ENCODE results near the gene SEMA4B.
A peak's percentile ranks its signal among the peaks of the same experiment; 100 is the strongest.

The SEMA4B gene

GRCh38 chr15:90190606-90191343, 10.4 kb upstream of the SEMA4B start:
- no peaks in the 10 kb centered on the region for H3K27me3 Mint-ChIP-seq
- peak; percentile 92 for ATAC-seq
- H3K4me1 Mint-ChIP-seq = peaks cover 80% of the 10 kb centered on the region
- peak overlapping the region; percentile 83 for H3K4me3 Mint-ChIP-seq
- no peaks in the 10 kb centered on the region for H3K36me3 Mint-ChIP-seq
- H3K9me3 Mint-ChIP-seq = no peaks in the 10 kb centered on the region
- peak overlapping the region; percentile 96 for H3K27ac Mint-ChIP-seq

DNA sequence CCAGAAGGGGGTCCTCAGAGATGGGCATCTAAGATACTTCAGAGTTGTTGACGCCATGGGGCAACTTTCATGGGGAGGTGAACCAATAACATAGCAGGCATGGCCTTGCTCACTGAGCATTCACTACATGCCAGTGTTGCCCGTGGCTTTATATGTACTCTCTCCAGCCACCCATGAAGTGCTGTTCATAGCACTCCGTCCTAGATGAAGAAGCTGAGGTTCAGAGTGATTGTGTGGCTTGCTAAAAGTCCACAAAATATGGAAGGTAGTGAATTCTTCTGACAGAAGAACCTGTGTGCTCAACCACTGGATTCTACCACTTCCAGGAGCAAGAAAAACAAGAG, 9.8 kb upstream of the SEMA4B start:
- Mint-ChIP-seq H3K27me3 (no peaks in the 10 kb centered on the region), H3K4me1 (peaks cover 80% of the 10 kb centered on the region), H3K36me3 (no peaks in the 10 kb centered on the region), H3K27ac (peak overlapping the region; percentile 96), H3K4me3 (peak overlapping the region; percentile 83), H3K9me3 (no peaks in the 10 kb centered on the region)
- peak; percentile 55 for ATAC-seq

GRCh38 chr15:90191794-90192509, 9.2 kb upstream of the SEMA4B start:
- peaks cover 84% of the 10 kb centered on the region for H3K4me1 Mint-ChIP-seq
- peak overlapping the region; percentile 96 for H3K27ac Mint-ChIP-seq
- no peaks in the 10 kb centered on the region for H3K36me3 Mint-ChIP-seq
- peak; percentile 91 for ATAC-seq
- no peaks in the 10 kb centered on the region for H3K27me3 Mint-ChIP-seq
- no peaks in the 10 kb centered on the region for H3K9me3 Mint-ChIP-seq
- peak overlapping the region; percentile 83 for H3K4me3 Mint-ChIP-seq

DNA sequence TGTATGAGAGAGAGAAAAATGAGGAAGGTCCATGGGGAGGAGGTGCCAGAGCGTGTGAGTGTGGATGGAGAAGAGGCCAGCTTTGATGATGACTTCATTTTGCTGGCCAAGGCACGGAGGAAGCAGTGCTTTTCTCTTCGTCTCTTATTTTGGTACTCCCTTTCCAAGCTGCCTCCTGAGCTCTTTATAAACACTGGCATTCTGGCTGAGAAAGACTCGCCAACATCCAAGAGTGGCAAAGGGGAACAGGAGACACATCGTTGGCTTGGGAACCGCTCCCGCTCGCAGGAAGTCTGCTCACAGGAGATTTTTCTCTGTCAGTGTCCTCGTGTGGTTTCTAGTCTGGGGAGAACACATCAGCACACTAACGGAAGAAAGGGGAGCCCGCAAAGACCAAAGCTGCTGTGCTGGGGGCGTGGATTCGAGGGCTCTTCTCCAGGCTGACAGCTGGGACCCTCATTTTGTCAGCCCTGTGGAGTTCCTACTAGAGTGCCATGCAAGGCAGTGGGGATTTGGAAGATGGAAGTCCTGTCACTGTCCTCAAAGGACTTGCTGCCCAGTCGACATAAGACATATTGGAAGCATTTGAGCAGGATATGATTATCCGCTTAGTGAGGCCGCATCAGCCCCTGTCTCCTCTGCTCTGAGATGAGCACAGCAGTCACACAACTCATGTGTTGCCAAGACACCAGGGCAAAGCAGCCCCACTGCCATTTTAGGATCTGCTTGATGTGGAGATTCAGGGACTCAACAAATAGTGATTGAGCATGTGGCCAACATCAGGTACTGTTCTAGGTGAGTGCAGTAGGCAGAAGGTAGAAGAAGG, 8.0 kb upstream of the SEMA4B start:
- no peak for ATAC-seq
- no peaks in the 10 kb centered on the region for H3K9me3 Mint-ChIP-seq
- peak overlapping the region; percentile 96 for H3K27ac Mint-ChIP-seq
- peaks cover 77% of the 10 kb centered on the region for H3K4me1 Mint-ChIP-seq
- no peaks in the 10 kb centered on the region for H3K27me3 Mint-ChIP-seq
- H3K36me3 Mint-ChIP-seq = no peaks in the 10 kb centered on the region
- peak overlapping the region; percentile 83 for H3K4me3 Mint-ChIP-seq

DNA sequence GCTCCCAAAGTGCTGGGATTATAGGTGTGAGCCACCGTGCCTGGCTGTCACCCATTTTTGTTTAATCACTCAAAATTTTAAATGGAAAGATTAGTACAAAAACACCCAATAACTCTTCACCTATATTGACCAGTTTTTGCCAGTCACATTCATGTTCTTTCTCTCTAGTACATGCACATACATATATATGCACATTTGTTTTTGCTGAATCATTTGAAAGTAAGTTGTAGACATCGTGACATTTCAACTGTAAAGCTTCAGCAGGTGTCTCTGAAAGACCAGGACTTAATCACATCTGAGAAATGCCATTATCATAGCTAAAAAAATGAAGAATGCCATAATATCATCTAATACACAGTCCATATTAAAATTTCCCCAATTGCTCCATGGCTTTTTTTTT, 6.5 kb upstream of the SEMA4B start:
- H3K4me3 Mint-ChIP-seq = no peak overlapping the region
- H3K9me3 Mint-ChIP-seq = no peaks in the 10 kb centered on the region
- ATAC-seq = no peak
- peaks cover 81% of the 10 kb centered on the region for H3K4me1 Mint-ChIP-seq
- H3K36me3 Mint-ChIP-seq = no peaks in the 10 kb centered on the region
- H3K27ac Mint-ChIP-seq = peak overlapping the region; percentile 96
- H3K27me3 Mint-ChIP-seq = no peaks in the 10 kb centered on the region

DNA sequence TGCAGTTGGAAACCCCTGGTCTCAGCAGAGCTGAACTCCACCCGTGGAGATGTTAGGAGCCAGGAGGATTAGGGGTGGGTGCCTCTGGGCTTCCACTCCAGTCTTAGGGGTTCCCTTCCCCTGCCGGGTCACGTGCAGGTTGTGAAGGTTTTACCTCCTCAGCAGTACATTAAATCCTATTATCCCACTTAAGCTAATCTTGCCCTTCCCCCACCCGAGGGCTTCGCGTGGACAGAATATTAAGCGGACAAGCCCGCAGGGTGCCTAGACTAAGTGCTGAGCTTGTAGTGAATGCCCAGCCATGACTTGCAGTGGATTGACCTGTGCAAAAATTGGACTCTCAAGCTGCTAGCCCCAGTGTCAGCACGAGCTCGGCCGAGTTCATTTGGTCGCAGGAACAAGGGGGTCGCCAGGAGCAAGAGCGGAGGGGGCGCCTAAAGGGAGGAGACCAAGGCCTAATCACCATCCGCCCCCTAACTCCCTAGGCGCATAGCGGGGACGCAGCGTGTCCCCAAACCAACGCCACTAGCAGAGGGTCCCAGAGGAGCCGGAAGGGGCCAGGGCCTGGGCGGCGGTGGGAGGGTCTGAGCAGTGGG, 498 bp upstream of the SEMA4B start:
- peak; percentile 61 for ATAC-seq
- Mint-ChIP-seq H3K27ac (peak overlapping the region; percentile 50), H3K4me1 (peaks cover 75% of the 10 kb centered on the region), H3K27me3 (no peaks in the 10 kb centered on the region), H3K9me3 (no peaks in the 10 kb centered on the region), H3K36me3 (no peaks in the 10 kb centered on the region), H3K4me3 (peak overlapping the region; percentile 91)

- ATAC-seq = peak; percentile 7
- H3K4me3 Mint-ChIP-seq = peak overlapping the region; percentile 86
- peaks cover 9% of the 10 kb centered on the region for H3K36me3 Mint-ChIP-seq
- H3K27ac Mint-ChIP-seq = peak overlapping the region; percentile 50
- H3K27me3 Mint-ChIP-seq = no peaks in the 10 kb centered on the region
- H3K4me1 Mint-ChIP-seq = peaks cover 77% of the 10 kb centered on the region
- no peaks in the 10 kb centered on the region for H3K9me3 Mint-ChIP-seq
Observed at GRCh38 chr15:90201944-90202375, 830 bp downstream of the SEMA4B start.

DNA sequence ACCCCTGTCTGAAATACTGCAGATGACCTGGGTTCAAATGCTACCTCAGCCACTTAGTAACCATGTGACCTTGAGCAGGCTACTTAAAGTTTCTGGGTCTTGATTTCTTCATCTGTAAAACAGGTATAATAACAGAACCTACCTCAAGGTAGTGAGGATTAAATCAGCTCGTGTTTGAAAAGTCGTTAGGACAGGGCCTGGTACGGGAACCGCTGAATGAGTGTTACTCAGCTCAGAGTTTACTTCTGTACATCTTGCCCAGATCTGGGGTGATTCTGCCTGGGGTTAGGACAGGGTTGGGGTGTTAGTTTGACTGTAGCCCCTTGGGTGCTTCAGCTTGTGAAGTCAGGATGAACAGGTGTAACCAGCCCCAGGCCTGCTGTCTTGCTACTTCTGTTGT, 1.8 kb downstream of the SEMA4B start:
- H3K9me3 Mint-ChIP-seq = no peaks in the 10 kb centered on the region
- peak overlapping the region; percentile 50 for H3K27ac Mint-ChIP-seq
- no peaks in the 10 kb centered on the region for H3K27me3 Mint-ChIP-seq
- H3K4me1 Mint-ChIP-seq = peaks cover 86% of the 10 kb centered on the region
- H3K4me3 Mint-ChIP-seq = peak overlapping the region; percentile 92
- H3K36me3 Mint-ChIP-seq = peaks cover 9% of the 10 kb centered on the region
- no peak for ATAC-seq

DNA sequence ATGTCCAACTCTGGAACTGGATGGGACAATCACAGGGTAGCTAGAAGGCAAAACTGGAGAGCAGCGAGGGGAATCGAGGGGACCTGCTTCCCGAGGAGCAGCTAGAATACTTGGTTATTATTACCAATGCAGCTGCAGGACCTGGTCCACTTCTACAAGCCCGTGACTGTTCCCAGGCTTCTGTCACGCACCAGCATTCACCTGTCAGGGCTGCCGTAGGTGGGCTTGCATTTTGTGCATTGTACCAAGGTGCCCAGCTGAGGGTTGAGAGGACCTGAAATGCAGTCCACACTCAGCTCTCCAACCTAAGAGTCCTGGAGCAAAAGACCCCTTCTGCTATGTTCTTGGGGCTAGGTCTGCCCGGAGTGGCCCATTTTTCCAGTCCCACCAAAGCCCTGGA, 2.3 kb downstream of the SEMA4B start:
- ATAC-seq = no peak
- Mint-ChIP-seq H3K27ac (peak overlapping the region; percentile 50), H3K36me3 (peaks cover 9% of the 10 kb centered on the region), H3K4me3 (peak overlapping the region; percentile 92), H3K9me3 (no peaks in the 10 kb centered on the region), H3K27me3 (no peaks in the 10 kb centered on the region), H3K4me1 (peaks cover 87% of the 10 kb centered on the region)

GRCh38 chr15:90203922-90204321, 2.8 kb downstream of the SEMA4B start:
- Mint-ChIP-seq H3K27me3 (no peaks in the 10 kb centered on the region), H3K4me1 (peaks cover 87% of the 10 kb centered on the region), H3K4me3 (peak overlapping the region; percentile 24), H3K27ac (peak overlapping the region; percentile 50), H3K36me3 (peaks cover 9% of the 10 kb centered on the region), H3K9me3 (no peaks in the 10 kb centered on the region)
- no peak for ATAC-seq

- Mint-ChIP-seq H3K4me3 (no peak overlapping the region), H3K4me1 (peaks cover 88% of the 10 kb centered on the region), H3K27me3 (no peaks in the 10 kb centered on the region), H3K36me3 (peaks cover 19% of the 10 kb centered on the region), H3K9me3 (no peaks in the 10 kb centered on the region), H3K27ac (peak overlapping the region; percentile 95)
- ATAC-seq = no peak
Observed at GRCh38 chr15:90205050-90205848, 4.1 kb downstream of the SEMA4B start.

- ATAC-seq = no peak
- peaks cover 25% of the 10 kb centered on the region for H3K36me3 Mint-ChIP-seq
Observed at GRCh38 chr15:90205886-90206285, 4.8 kb downstream of the SEMA4B start.

GRCh38 chr15:90207252-90207651, 6.1 kb downstream of the SEMA4B start:
- H3K27me3 Mint-ChIP-seq = no peaks in the 10 kb centered on the region
- ATAC-seq = no peak
- peak overlapping the region; percentile 95 for H3K27ac Mint-ChIP-seq
- H3K4me1 Mint-ChIP-seq = peaks cover 100% of the 10 kb centered on the region
- H3K36me3 Mint-ChIP-seq = peaks cover 25% of the 10 kb centered on the region
- no peak overlapping the region for H3K4me3 Mint-ChIP-seq
- H3K9me3 Mint-ChIP-seq = no peaks in the 10 kb centered on the region

More at GRCh38 chr15:90205886-90206285, 4.8 kb downstream of the SEMA4B start:
- Mint-ChIP-seq H3K9me3 (no peaks in the 10 kb centered on the region), H3K27me3 (no peaks in the 10 kb centered on the region), H3K4me1 (peaks cover 88% of the 10 kb centered on the region), H3K4me3 (peak overlapping the region; percentile 56), H3K27ac (peak overlapping the region; percentile 95)

GRCh38 chr15:90208356-90208755, 7.2 kb downstream of the SEMA4B start:
- ATAC-seq = no peak
- H3K27ac Mint-ChIP-seq = peak overlapping the region; percentile 95
- no peaks in the 10 kb centered on the region for H3K27me3 Mint-ChIP-seq
- H3K4me1 Mint-ChIP-seq = peaks cover 100% of the 10 kb centered on the region
- H3K4me3 Mint-ChIP-seq = no peak overlapping the region
- peaks cover 25% of the 10 kb centered on the region for H3K36me3 Mint-ChIP-seq
- H3K9me3 Mint-ChIP-seq = no peaks in the 10 kb centered on the region
